ENCODE data around the gene P2RY14. TPM values are rescaled to one million over a fixed set of nuclear protein-coding genes. Genes with fewer than 3 reads are reported as not detected.

P2RY14 gene
- total RNA-seq, 2 donors from 2014 or later: 0.09 to 0.28 TPM

- Histone ChIP-seq H3K36me3 (no peaks in the 10 kb centered on the region), H3K4me3 (no peak overlapping the region), H3K9me3 (no peaks in the 10 kb centered on the region), H3K4me1 (replicated peaks) (no peaks in the 10 kb centered on the region), H3K27me3 (replicated peaks; ENCODE audit: insufficient read depth) (no peaks in the 10 kb centered on the region), H3K27ac (no peak overlapping the region)
- intact Hi-C loops (cut with DNase I): loop anchor here (2.0 to 5.0 kb wide), 2 partner anchors 55 to 114 kb away; no protein-coding TSS in a partner anchor
- TF ChIP-seq CTCF (IDR thresholded peaks at IDR 0.05): no peak
- TF ChIP-seq POLR2AphosphoS5 (IDR thresholded peaks at IDR 0.05): no peak
- TF ChIP-seq POLR2A (IDR thresholded peaks at IDR 0.05): no peak
- 87% methylated on average over 9 of the region's 9 CpGs for WGBS
- DNase-seq (ENCODE audit: low spot score): no peak
Measured at GRCh38 chr3:151281671-151282324, 3.5 kb upstream of the P2RY14 start.

- Histone ChIP-seq H3K27me3 (replicated peaks; ENCODE audit: insufficient read depth) (no peaks in the 10 kb centered on the region), H3K4me1 (replicated peaks) (no peaks in the 10 kb centered on the region), H3K36me3 (no peaks in the 10 kb centered on the region), H3K27ac (no peak overlapping the region), H3K4me3 (no peak overlapping the region), H3K9me3 (no peaks in the 10 kb centered on the region)
- DNase-seq (ENCODE audit: low spot score): no peak
- intact Hi-C loops (cut with DNase I): no loop called here
- 92% methylated on average over 6 of the region's 6 CpGs for WGBS
- TF ChIP-seq POLR2A (IDR thresholded peaks at IDR 0.05) (no peak), CTCF (IDR thresholded peaks at IDR 0.05) (no peak), POLR2AphosphoS5 (IDR thresholded peaks at IDR 0.05) (no peak)
Measured at GRCh38 chr3:151276687-151277042, 1.7 kb downstream of the P2RY14 start.

- Histone ChIP-seq H3K36me3 (no peaks in the 10 kb centered on the region), H3K4me3 (no peak overlapping the region), H3K27me3 (replicated peaks; ENCODE audit: insufficient read depth) (no peaks in the 10 kb centered on the region), H3K9me3 (no peaks in the 10 kb centered on the region), H3K4me1 (replicated peaks) (no peaks in the 10 kb centered on the region), H3K27ac (no peak overlapping the region)
- no peak for DNase-seq (ENCODE audit: low spot score)
- WGBS: 74% methylated on average over 2 of the region's 2 CpGs
- no peak for TF ChIP-seq POLR2A (IDR thresholded peaks at IDR 0.05)
- TF ChIP-seq CTCF (IDR thresholded peaks at IDR 0.05): no peak
- TF ChIP-seq POLR2AphosphoS5 (IDR thresholded peaks at IDR 0.05): no peak
- intact Hi-C loops (cut with DNase I): no loop called here
Measured at GRCh38 chr3:151276038-151276686, 2.2 kb downstream of the P2RY14 start.

GRCh38 chr3:151275091-151275490, 3.3 kb downstream of the P2RY14 start:
- H3K4me1 ChIP-seq (replicated peaks): no peaks in the 10 kb centered on the region
- no peaks in the 10 kb centered on the region for H3K9me3 ChIP-seq
- intact Hi-C loops (cut with DNase I): no loop called here
- no peak for DNase-seq (ENCODE audit: low spot score)
- 71% methylated on average over 5 of the region's 5 CpGs for WGBS
- no peaks in the 10 kb centered on the region for H3K27me3 ChIP-seq (replicated peaks; ENCODE audit: insufficient read depth)
- no peaks in the 10 kb centered on the region for H3K36me3 ChIP-seq
- no peak overlapping the region for H3K27ac ChIP-seq
- no peak overlapping the region for H3K4me3 ChIP-seq
- no peak for TF ChIP-seq POLR2A (IDR thresholded peaks at IDR 0.05)
- no peak for TF ChIP-seq POLR2AphosphoS5 (IDR thresholded peaks at IDR 0.05)
- TF ChIP-seq CTCF (IDR thresholded peaks at IDR 0.05): no peak

DNA sequence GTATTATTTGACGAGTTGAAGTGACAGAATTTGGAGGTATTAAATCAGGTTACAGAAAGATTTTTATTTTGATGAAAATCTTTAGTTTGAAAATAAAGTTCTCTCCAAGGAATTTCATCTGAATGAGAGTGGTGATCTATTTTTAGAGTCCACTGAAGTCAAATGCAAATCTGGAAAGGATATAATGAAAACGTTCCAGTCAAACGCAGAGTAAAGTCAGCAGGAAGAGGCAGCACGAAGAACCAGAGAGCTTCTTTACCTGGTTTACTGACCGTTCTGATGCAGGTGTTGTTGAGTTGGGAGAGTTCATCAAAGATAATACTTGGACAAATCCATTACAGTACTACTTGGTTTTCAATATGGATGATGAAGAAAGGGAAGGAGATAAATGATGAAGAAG, 8.7 kb downstream of the P2RY14 start:
- Histone ChIP-seq H3K27ac (no peak overlapping the region), H3K4me1 (replicated peaks) (no peaks in the 10 kb centered on the region), H3K36me3 (no peaks in the 10 kb centered on the region), H3K4me3 (no peak overlapping the region), H3K9me3 (no peaks in the 10 kb centered on the region), H3K27me3 (replicated peaks; ENCODE audit: insufficient read depth) (no peaks in the 10 kb centered on the region)
- 74% methylated on average over 5 of the region's 5 CpGs for WGBS
- no peak for DNase-seq (ENCODE audit: low spot score)
- TF ChIP-seq POLR2AphosphoS5 (IDR thresholded peaks at IDR 0.05) (no peak), POLR2A (IDR thresholded peaks at IDR 0.05) (no peak), CTCF (IDR thresholded peaks at IDR 0.05) (no peak)
- intact Hi-C loops (cut with DNase I): no loop called here

Measured in prostate gland (tissue), 2 donors.